Mucosa of rectum (tissue), 2 donors: ENCODE results near the gene VASN.
A peak's percentile ranks its signal among the peaks of the same experiment; 100 is the strongest.

Experiments used
- H3K27ac ChIP-seq, 2 donors: one replicate each; pipeline ENCODE4 v1.7.0; 2013; ENCODE audit warnings: inconsistent platforms in 2 of 2, low read depth in 2 of 2, low read length in 2 of 2
- H3K27me3 ChIP-seq, 2 donors: one replicate each; pipeline ENCODE4 v1.7.0; 2013; ENCODE audit warnings: low read length in 2 of 2; ENCODE audit not compliant: control insufficient read depth in 2 of 2, insufficient read depth in 2 of 2
- H3K36me3 ChIP-seq, 2 donors: one replicate each; pipeline ENCODE4 v1.7.0; 2013; ENCODE audit warnings: low read length in 2 of 2; ENCODE audit not compliant: control insufficient read depth in 2 of 2, insufficient read depth in 2 of 2
- H3K4me1 ChIP-seq, 2 donors: one replicate each; pipeline ENCODE4 v1.7.0; 2013; ENCODE audit warnings: low read length in 2 of 2, mild to moderate bottlenecking in 1 of 2; ENCODE audit not compliant: control insufficient read depth in 2 of 2, insufficient read depth in 2 of 2
- H3K4me3 ChIP-seq, 2 donors: one replicate each; pipeline ENCODE4 v1.7.0; 2013; ENCODE audit warnings: low read length in 2 of 2
- H3K9ac ChIP-seq, 2 donors: one replicate each; pipeline ENCODE4 v1.7.0; 2013; ENCODE audit warnings: low read length in 2 of 2, low read depth in 1 of 2, mild to moderate bottlenecking in 1 of 2
- H3K9me3 ChIP-seq, 2 donors: one replicate each; pipeline ENCODE4 v1.7.0; 2013; ENCODE audit warnings: low read length in 2 of 2; ENCODE audit not compliant: control insufficient read depth in 2 of 2
- donor health status: healthy.
- donor health status: Normal muscosa, but diverticular disease.

VASN gene

DNA sequence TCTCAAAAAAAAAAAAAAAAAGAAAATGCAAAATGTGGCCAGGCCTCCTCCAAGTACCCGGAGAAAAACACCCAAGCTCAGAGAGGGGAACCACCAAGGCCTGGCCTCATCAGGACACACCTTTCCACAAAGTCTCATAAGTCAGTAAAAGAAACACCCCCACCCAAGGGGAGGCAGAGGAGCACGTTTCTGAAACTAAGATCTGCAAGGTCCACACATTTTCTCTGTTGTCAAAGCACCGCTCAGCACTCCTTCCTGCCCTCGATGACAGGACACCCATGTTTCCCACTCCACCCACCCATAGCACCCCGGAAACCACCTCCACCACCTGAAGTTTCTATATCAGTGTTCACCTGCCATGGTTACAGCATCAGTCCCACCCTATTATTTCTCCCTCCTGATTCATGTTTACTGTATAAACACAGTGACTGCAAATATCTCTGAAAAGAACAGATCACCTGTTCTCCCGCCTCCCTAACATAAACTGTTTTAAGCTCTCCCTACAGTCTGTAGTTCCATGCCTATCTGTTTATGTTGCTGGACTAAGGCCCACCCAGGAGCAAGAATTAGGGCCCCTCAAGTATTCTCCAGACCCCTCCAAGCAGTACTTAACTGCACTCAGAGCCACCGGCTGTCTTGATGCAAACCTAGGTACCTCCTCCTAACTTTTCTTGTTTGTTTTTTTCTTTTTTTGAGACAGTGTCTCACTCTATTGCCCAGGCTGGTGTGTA, 42.7 kb downstream of the VASN start:
- no peaks in the 10 kb centered on the region for H3K9me3 ChIP-seq
- H3K4me1 ChIP-seq, result peaks cover 22 to 37% of the 10 kb centered on the region in 2 donors
- no peaks in the 10 kb centered on the region for H3K27me3 ChIP-seq
- H3K9ac ChIP-seq, result no peak overlapping the region
- peak overlapping the region; percentile 13 to 90 for H3K27ac ChIP-seq
- H3K36me3 ChIP-seq, result peaks cover 11 to 17% of the 10 kb centered on the region in 2 donors
- H3K4me3 ChIP-seq, result peak overlapping the region in 1 of 2 donors; percentile 75

DNA sequence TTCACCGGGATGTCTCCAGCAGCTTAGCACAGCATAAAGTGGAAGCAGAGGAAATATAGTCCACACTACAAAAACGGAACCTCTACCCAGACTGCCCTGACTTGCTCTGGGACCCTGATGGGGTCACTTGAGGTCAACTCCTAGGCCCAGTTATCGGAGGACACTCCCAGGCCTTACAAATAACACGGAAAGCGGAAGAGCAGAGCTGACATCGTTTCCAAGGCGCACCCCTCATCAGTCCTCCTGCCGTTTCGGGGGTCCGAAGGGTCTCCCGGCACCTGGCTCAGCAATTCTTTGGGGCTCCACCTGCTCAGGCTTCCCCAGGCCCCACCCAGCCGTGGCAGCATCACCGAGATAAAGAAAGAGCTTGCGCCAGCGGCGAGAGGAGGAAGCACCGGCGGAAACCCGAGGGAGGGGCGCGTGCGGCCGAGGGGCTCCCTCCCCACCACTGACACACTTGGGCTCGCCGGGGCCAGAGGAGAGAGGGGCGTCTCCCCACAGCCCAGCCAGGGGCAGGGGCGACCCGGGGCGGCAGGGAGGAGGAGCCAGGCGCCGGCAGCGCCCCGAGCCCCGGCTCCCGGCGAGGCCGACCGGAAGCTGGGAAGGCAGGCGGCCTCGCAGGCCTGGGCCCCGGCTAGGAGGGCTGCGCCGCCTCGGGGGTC, 44.0 kb downstream of the VASN start:
- Histone ChIP-seq H3K9ac (peak overlapping the region; percentile 77 to 87), H3K36me3 (peaks cover 9 to 14% of the 10 kb centered on the region in 2 donors), H3K4me1 (peaks cover 29 to 42% of the 10 kb centered on the region in 2 donors), H3K4me3 (peak overlapping the region; percentile 75 to 84), H3K27ac (peak overlapping the region; percentile 82 to 90), H3K9me3 (no peaks in the 10 kb centered on the region), H3K27me3 (no peaks in the 10 kb centered on the region)

DNA sequence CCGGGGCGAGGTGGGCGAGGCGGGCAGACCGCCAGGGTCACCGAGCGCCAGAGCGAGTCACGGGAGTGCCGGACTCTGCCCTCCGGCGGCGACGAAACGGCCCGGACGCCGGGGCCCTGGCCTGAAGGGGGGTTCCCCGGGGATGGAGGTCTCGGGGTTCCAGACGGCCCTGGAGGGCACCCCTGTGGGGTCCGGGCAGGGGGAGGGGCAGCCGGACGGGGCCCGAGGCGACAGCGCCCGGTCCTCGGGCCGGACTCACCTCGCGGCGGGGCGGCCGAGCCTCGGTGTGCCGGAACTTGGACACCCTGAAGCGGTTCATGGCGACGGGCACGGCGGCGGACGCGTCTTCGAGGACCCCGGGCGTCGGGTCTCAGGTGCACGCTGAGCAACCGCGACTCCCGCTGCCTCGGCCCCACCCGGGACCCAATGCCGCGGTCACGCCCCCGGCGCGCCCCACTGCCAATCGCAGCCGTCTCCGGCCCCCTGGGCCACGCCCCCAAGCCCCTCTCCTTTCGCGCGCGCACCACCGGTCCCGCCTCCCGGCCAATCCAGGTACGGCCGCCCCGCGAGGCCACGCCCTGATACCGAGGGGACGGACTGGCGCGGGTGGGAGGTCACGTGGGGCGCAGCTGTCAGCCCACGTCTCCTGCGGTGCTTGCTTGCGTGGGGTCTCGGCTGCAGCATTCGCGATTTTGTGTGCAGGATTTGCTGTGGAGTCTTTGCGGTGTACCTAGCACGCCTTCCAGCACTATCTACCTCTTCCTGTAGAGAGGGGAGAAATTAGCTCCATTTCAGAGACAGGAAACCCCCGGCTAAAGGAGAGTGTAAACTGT, 44.8 kb downstream of the VASN start, which contains the start of gene CORO7:
Gene CORO7, minus strand, starts transcription at position 397 of the 833 bp plus-strand sequence. Its CDS starts 78 bp downstream, at position 319.
- Histone ChIP-seq H3K27me3 (no peaks in the 10 kb centered on the region), H3K4me1 (peaks cover 31 to 39% of the 10 kb centered on the region in 2 donors), H3K4me3 (peak within 1 kb of the TSS; percentile 84 to 87), H3K9me3 (no peaks in the 10 kb centered on the region), H3K27ac (peak within 1 kb of the TSS; percentile 82 to 90), H3K9ac (peak within 1 kb of the TSS; percentile 77 to 87), H3K36me3 (peaks cover 7 to 14% of the 10 kb centered on the region in 2 donors)

DNA sequence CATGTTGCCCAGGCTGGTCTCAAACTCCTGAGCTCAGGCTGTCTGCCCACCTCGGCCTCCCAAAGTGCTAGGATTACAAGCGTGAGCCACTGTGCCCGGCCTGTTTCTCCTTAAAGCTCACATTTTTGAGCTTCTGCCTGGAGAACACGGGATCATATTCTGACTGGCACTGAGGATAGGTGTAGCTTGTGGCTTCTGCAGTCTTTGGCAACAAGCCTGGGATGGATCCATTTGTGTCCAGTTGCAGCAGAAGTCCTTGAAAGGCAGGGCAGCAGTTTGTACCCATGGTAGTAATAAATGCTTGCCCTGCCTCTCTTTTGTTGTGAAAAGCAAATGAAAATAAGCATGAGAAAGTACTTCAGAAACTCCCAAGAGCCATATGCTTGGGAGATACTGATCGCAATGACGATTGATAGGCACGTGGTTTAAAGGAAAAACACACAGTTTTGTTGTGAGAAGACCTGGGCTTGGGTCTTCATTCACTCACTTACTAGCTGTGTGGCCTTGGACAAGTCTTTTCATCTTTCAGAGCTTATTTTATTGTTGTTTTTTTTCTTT, 47.8 kb downstream of the VASN start:
- peaks cover 27 to 32% of the 10 kb centered on the region in 2 donors for H3K4me1 ChIP-seq
- H3K9ac ChIP-seq, result no peak overlapping the region
- H3K27me3 ChIP-seq, result no peaks in the 10 kb centered on the region
- H3K4me3 ChIP-seq, result no peak overlapping the region
- no peaks in the 10 kb centered on the region for H3K9me3 ChIP-seq
- H3K36me3 ChIP-seq, result no peaks in the 10 kb centered on the region
- no peak overlapping the region for H3K27ac ChIP-seq

DNA sequence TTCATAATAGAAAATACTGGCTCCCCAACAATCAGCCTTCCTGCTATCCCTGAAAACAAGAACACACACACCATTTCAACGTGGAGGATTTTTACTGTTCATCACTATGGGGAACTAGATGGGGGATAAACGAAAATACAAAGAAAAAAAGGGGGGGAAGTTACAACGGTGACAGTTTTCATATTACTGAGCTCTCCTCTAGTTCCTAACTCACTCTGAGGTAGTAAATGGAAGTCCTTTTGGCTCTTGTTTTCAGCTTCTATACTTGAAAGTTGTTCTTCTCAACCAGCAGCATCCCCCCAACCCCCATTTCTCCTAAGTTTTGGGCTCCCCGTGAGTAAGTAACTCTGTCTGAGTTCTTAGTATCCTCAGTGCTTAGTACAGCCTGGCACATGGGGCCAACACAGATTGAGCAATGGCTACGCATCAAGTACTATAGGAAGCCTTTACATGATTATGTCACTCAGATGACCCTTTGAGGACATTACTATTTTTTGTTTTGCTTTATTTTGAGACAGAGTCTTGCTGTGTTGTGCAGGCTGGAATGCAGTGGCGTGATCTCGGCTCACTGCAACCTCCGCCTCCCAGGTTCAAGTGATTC, 49.0 kb downstream of the VASN start:
- Histone ChIP-seq H3K4me3 (no peak overlapping the region), H3K9ac (no peak overlapping the region), H3K9me3 (no peaks in the 10 kb centered on the region), H3K36me3 (no peaks in the 10 kb centered on the region), H3K4me1 (peaks cover 21 to 26% of the 10 kb centered on the region in 2 donors), H3K27me3 (no peaks in the 10 kb centered on the region), H3K27ac (peak overlapping the region; percentile 16 to 26)

DNA sequence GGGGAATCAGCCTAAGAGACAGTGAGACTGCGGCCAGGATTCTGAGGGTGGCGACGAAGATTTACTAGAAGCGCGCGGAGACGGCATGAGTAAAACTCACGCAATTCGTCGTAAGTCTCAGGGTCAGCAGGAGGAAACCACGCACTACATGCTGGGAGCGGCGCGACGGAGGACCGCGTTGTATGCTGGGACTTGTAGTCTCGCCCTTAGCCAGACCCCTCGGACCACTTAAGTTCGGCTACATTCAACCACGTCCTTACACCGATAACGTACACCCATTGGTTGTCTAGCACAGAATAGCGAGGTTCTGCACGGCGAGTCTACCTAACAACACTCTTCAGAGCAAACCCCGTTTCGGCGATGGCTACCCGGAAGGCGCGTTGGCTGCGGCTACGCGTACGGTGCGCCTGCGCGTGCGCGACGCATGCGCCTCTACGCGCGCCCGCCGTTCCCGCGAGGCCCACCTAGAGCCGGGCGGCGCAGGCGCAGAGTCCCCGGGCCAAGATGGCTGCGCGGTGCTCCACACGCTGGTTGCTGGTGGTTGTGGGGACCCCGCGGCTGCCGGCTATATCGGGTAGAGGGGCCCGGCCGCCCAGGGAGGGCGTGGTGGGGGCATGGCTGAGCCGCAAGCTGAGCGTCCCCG, 53.9 kb downstream of the VASN start, which contains the start of gene DNAJA3:
Gene DNAJA3, plus strand, starts transcription at position 491 of the 643 bp plus-strand sequence. Its CDS starts 14 bp downstream, at position 505.
- Histone ChIP-seq H3K27me3 (no peaks in the 10 kb centered on the region), H3K9me3 (no peaks in the 10 kb centered on the region), H3K4me3 (peak within 1 kb of the TSS; percentile 99 to 100), H3K9ac (peak within 1 kb of the TSS; percentile 95 to 98), H3K27ac (peak within 1 kb of the TSS; percentile 96 to 99), H3K4me1 (peaks cover 17 to 21% of the 10 kb centered on the region in 2 donors), H3K36me3 (peaks cover 0 to 1% of the 10 kb centered on the region in 2 donors)

DNA sequence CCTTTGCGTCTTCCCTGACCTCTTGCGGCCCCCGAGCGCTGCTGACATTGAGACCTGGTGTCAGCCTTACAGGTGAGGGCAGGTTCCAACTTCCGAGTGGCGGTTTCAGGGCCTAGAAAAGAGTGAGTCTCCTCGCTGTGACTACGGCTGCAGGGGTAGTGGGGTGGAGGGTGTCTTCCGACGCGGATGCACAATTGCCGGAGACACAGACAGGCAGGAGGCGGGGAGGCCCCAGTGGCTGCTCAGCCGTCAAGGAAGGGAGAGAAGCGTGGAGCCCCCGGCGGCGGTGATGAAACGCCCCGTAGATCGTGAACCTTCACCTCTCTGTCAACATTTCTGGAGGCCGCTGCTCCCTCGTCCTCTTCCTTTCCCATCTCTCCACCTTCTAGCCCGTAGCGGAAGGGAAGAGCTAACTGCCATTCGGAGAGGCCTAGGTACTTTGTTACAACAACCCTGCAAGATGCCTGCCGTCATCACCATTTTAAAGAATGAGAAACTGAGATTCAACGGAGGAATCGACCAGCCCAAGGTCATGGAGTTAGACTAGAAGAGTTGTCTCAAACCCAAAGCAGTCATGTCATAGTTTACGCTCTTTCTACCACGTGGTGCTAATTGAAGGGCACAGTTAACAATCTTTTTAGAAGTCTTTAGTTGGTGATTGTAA, 54.5 kb downstream of the VASN start:
- Histone ChIP-seq H3K4me3 (peak overlapping the region; percentile 99 to 100), H3K36me3 (peaks cover 0 to 3% of the 10 kb centered on the region in 2 donors), H3K4me1 (peaks cover 14 to 16% of the 10 kb centered on the region in 2 donors), H3K9ac (peak overlapping the region; percentile 95 to 98), H3K9me3 (no peaks in the 10 kb centered on the region), H3K27me3 (no peaks in the 10 kb centered on the region), H3K27ac (peak overlapping the region; percentile 96 to 99)

DNA sequence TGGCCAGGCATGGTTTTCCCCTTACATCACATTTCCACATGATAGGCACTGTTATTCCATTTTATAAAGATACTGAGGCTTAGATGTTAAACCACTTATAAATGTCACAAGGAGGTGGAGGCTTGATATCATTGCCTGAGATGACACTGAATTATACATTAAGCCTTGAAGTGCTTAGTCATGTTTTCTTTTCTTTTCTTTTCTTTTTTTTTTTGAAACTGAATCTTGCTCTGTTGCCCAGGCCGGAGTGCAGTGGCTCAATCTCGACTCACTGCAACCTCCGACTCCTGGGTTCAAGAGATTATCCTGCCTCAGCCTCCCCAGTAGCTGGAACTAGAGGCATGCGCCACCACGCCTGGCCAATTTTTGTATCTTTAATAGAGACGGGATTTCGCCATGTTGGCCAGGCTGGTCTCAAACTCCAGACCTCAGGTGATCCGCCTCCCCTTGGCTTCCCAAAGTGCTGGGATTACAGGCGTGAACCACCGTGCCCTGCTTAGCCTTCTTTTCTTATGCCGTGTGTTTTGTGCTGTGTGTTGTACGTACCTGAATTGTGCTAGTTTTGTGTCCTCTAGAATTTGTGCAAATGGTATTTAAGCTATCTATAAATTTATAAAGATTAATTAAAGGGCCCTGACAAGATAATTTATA, 55.2 kb downstream of the VASN start:
- peaks cover 0 to 8% of the 10 kb centered on the region in 2 donors for H3K36me3 ChIP-seq
- no peaks in the 10 kb centered on the region for H3K9me3 ChIP-seq
- H3K27me3 ChIP-seq, result no peaks in the 10 kb centered on the region
- H3K4me3 ChIP-seq, result peak overlapping the region; percentile 99 to 100
- H3K4me1 ChIP-seq, result peaks cover 14 to 16% of the 10 kb centered on the region in 2 donors
- peak overlapping the region; percentile 95 to 98 for H3K9ac ChIP-seq
- H3K27ac ChIP-seq, result peak overlapping the region; percentile 96 to 99
